ENCODE data around the gene RAB3C. TPM values are rescaled to one million over a fixed set of nuclear protein-coding genes. Genes with fewer than 3 reads are reported as not detected.

RAB3C gene
- total RNA-seq, 1 donor, result not detected

DNA sequence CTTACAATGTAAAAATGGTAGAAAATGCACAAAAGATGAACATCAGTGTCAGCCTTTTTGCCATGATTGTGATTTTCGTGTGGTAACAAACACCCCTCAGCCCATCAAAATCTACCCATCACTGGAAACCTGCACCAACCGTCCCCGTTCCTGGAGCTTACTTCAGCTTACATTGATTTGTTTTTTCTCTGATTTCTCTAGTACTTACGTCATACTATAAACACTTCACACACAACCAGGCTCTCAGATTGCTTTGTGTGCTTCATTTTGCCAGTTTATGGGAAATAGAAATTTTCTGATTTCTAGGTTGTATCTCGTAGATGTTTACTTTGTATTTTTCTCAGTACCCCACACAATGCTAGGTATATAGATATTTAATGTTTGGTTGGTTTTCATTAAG is 129.1 kb downstream of the RAB3C start:
- H3K4me3 ChIP-seq (ENCODE audit: low read depth, low read length), result no peak overlapping the region
- TF ChIP-seq, protein P1, sequence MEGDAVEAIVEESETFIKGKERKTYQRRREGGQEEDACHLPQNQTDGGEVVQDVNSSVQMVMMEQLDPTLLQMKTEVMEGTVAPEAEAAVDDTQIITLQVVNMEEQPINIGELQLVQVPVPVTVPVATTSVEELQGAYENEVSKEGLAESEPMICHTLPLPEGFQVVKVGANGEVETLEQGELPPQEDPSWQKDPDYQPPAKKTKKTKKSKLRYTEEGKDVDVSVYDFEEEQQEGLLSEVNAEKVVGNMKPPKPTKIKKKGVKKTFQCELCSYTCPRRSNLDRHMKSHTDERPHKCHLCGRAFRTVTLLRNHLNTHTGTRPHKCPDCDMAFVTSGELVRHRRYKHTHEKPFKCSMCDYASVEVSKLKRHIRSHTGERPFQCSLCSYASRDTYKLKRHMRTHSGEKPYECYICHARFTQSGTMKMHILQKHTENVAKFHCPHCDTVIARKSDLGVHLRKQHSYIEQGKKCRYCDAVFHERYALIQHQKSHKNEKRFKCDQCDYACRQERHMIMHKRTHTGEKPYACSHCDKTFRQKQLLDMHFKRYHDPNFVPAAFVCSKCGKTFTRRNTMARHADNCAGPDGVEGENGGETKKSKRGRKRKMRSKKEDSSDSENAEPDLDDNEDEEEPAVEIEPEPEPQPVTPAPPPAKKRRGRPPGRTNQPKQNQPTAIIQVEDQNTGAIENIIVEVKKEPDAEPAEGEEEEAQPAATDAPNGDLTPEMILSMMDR (IDR thresholded peaks at IDR 0.05; ENCODE audit: insufficient read depth, low read length), result no peak
- no peak for DNase-seq (ENCODE audit: low read depth)

GRCh38 chr5:58714046-58714445 is 131.2 kb downstream of the RAB3C start:
- TF ChIP-seq, protein P1 (IDR thresholded peaks at IDR 0.05; ENCODE audit: insufficient read depth, low read length), result no peak
- no peak for DNase-seq (ENCODE audit: low read depth)
- H3K4me3 ChIP-seq (ENCODE audit: low read depth, low read length), result no peak overlapping the region

GRCh38 chr5:58715997-58716656 is 133.3 kb downstream of the RAB3C start:
- TF ChIP-seq, protein P1 (IDR thresholded peaks at IDR 0.05; ENCODE audit: insufficient read depth, low read length), result no peak
- H3K4me3 ChIP-seq (ENCODE audit: low read depth, low read length), result no peak overlapping the region
- DNase-seq (ENCODE audit: low read depth), result no peak

DNA sequence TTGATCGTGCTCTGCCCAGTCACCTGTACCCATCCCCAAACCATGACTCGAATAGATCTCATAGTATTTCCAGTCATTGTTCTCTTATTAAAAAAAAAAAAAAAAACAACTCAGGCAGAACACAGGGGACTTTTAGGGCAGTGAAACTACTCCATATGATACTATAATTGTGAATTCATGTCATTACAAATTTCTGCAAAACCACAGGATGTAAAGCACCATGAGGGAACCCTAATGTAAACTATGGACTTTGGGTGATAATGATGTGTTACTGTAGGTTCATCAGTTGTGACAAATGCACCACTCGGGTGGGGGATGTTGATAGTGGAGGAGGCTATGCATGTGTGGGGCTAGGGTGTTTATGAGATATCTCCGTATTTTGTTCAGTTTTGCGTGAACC is 133.8 kb downstream of the RAB3C start:
- no peak overlapping the region for H3K4me3 ChIP-seq (ENCODE audit: low read depth, low read length)
- no peak for DNase-seq (ENCODE audit: low read depth)
- TF ChIP-seq, protein P1 (IDR thresholded peaks at IDR 0.05; ENCODE audit: insufficient read depth, low read length), result no peak

GRCh38 chr5:58717303-58718007 is 134.6 kb downstream of the RAB3C start:
- no peak overlapping the region for H3K4me3 ChIP-seq (ENCODE audit: low read depth, low read length)
- no peak for DNase-seq (ENCODE audit: low read depth)
- TF ChIP-seq, protein P1 (IDR thresholded peaks at IDR 0.05; ENCODE audit: insufficient read depth, low read length), result no peak

GRCh38 chr5:58718269-58718978 is 135.5 kb downstream of the RAB3C start:
- H3K4me3 ChIP-seq (ENCODE audit: low read depth, low read length), result no peak overlapping the region
- TF ChIP-seq, protein P1 (IDR thresholded peaks at IDR 0.05; ENCODE audit: insufficient read depth, low read length), result no peak
- no peak for DNase-seq (ENCODE audit: low read depth)
